NAMALWA (cell line): Measurements from ENCODE around the gene MADD.

Experiments used
- DNase-seq: peaks from one replicate; pipeline ENCODE4 v3.0.0-alpha.2; 2015; ENCODE audit warnings: low spot score

MADD gene

GRCh38 chr11:47338396-47339241 is 68.7 kb downstream of the MADD start:
- no peak for DNase-seq

- DNase-seq: no peak
Measured at GRCh38 chr11:47340010-47340409, 70.1 kb downstream of the MADD start.

- no peak for DNase-seq
Measured at GRCh38 chr11:47340980-47341775, 71.2 kb downstream of the MADD start.

GRCh38 chr11:47342036-47342803 is 72.3 kb downstream of the MADD start:
- no peak for DNase-seq

- DNase-seq: no peak
Measured at GRCh38 chr11:47342854-47343253, 72.9 kb downstream of the MADD start.

- no peak for DNase-seq
Measured at GRCh38 chr11:47345890-47346563, 76.1 kb downstream of the MADD start.

GRCh38 chr11:47347137-47347536 is 77.2 kb downstream of the MADD start:
- no peak for DNase-seq

GRCh38 chr11:47348131-47348802 is 78.3 kb downstream of the MADD start:
- DNase-seq: no peak

- peak; percentile 75 for DNase-seq
Measured at GRCh38 chr11:47348859-47349258, 78.9 kb downstream of the MADD start.

- DNase-seq: no peak
Measured at GRCh38 chr11:47349521-47350095, 79.7 kb downstream of the MADD start.

GRCh38 chr11:47350315-47350714 is 80.4 kb downstream of the MADD start:
- DNase-seq: no peak

GRCh38 chr11:47351156-47352126 is 81.5 kb downstream of the MADD start:
- DNase-seq: no peak

- no peak for DNase-seq
Measured at GRCh38 chr11:47352556-47352955, 82.6 kb downstream of the MADD start, which contains the start of gene MYBPC3. MYBPC3 (minus strand) TSS chr11:47352702; CDS start chr11:47352647, 55 bp downstream.

GRCh38 chr11:47353978-47354774 is 84.2 kb downstream of the MADD start:
- no peak for DNase-seq

GRCh38 chr11:47354913-47355282 is 85.0 kb downstream of the MADD start:
- DNase-seq: no peak

GRCh38 chr11:47355283-47356128 is 85.6 kb downstream of the MADD start:
- DNase-seq: peak; percentile 47

- DNase-seq: no peak
Measured at GRCh38 chr11:47356129-47356997, 86.4 kb downstream of the MADD start.
